G401.6 (cell line): Measurements from ENCODE around the gene RASGRP2.
A peak's percentile ranks its signal among the peaks of the same experiment; 100 is the strongest.

ENCODE experiments used
- FAIRE-seq: peaks from 2 replicates; lab custom pipeline; 2012; peaks lifted over from hg19 to GRCh38; lab: Jason Lieb, UNC

Gene RASGRP2

GRCh38 chr11:64770120-64770519, 26.2 kb upstream of the RASGRP2 start:
- FAIRE-seq, result no peak

- no peak for FAIRE-seq
Measured at GRCh38 chr11:64769283-64769682, 25.3 kb upstream of the RASGRP2 start.

GRCh38 chr11:64768300-64768694, 24.4 kb upstream of the RASGRP2 start:
- FAIRE-seq, result no peak

GRCh38 chr11:64767344-64768299, 23.7 kb upstream of the RASGRP2 start:
- FAIRE-seq, result no peak

- FAIRE-seq, result no peak
Measured at GRCh38 chr11:64766881-64767280, 22.9 kb upstream of the RASGRP2 start.

GRCh38 chr11:64765851-64766665, 22.1 kb upstream of the RASGRP2 start:
- FAIRE-seq, result no peak

GRCh38 chr11:64765291-64765850, 21.4 kb upstream of the RASGRP2 start:
- FAIRE-seq, result no peak

- FAIRE-seq, result no peak
Measured at GRCh38 chr11:64764753-64765152, 20.8 kb upstream of the RASGRP2 start.

GRCh38 chr11:64764040-64764611, 20.2 kb upstream of the RASGRP2 start:
- no peak for FAIRE-seq

GRCh38 chr11:64763526-64764039, 19.6 kb upstream of the RASGRP2 start:
- no peak for FAIRE-seq

GRCh38 chr11:64762674-64763525, 19.0 kb upstream of the RASGRP2 start:
- FAIRE-seq, result peak; percentile 82

- FAIRE-seq, result no peak
Measured at GRCh38 chr11:64762277-64762673, 18.3 kb upstream of the RASGRP2 start.

- peak; percentile 67 for FAIRE-seq
Measured at GRCh38 chr11:64760759-64761420, 16.9 kb upstream of the RASGRP2 start.

GRCh38 chr11:64759722-64760719, 16.1 kb upstream of the RASGRP2 start, which contains the start of gene PYGM:
Gene PYGM, minus strand, starts transcription at chr11:64759974. Its CDS starts 76 bp downstream, at chr11:64759898.
- peak; percentile 89 for FAIRE-seq

- FAIRE-seq, result no peak
Measured at GRCh38 chr11:64759131-64759721, 15.3 kb upstream of the RASGRP2 start.

- FAIRE-seq, result no peak
Measured at GRCh38 chr11:64758330-64759079, 14.6 kb upstream of the RASGRP2 start.

GRCh38 chr11:64757549-64758329, 13.8 kb upstream of the RASGRP2 start:
- no peak for FAIRE-seq
